Cardiac fibroblast (primary cell): ENCODE measurements around the gene PCDHA1.

Source experiments
- DNase-seq, 2 donors: peaks; one replicate each; pipeline versions ENCODE4 v3.0.0 to v3.0.0-alpha.2; 2010; ENCODE audit warnings: low read depth in 2 of 2
- H3K4me3 ChIP-seq, 2 donors: replicated peaks in 1 of 2; 1 replicate in 1 of 2; 2 replicates in 1 of 2; pipeline ENCODE4 v1.5.1; 2011; ENCODE audit warnings: low read depth in 2 of 2, low read length in 2 of 2, mild to moderate bottlenecking in 2 of 2, moderate library complexity in 1 of 2
- CTCF ChIP-seq: IDR thresholded peaks from one replicate; pipeline ENCODE4 v1.5.1; 2011; ENCODE audit warnings: low read depth, mild to moderate bottlenecking, low read length, inconsistent platforms

PCDHA1 gene

GRCh38 chr5:140855772-140856674 lies 70.1 kb downstream of the PCDHA1 start, which contains the start of gene PCDHA10:
Gene PCDHA10 (plus strand): TSS chr5:140855897. CDS start chr5:140856049, 152 bp downstream.
- peak in 1 of 2 donors; percentile 35 for DNase-seq
- no peak within 1 kb of the TSS for H3K4me3 ChIP-seq

GRCh38 chr5:140857177-140857986 lies 71.4 kb downstream of the PCDHA1 start:
- no peak for TF ChIP-seq CTCF
- H3K4me3 ChIP-seq, result no peak overlapping the region
- no peak for DNase-seq

More at GRCh38 chr5:140855772-140856674, 70.1 kb downstream of the PCDHA1 start, which contains the start of gene PCDHA10:
- peak; percentile 2 for TF ChIP-seq CTCF

- H3K4me3 ChIP-seq, result no peak overlapping the region
- no peak for DNase-seq
- TF ChIP-seq CTCF, result no peak
Measured at GRCh38 chr5:140857987-140858240, 72.0 kb downstream of the PCDHA1 start.

GRCh38 chr5:140862441-140863295 lies 76.7 kb downstream of the PCDHA1 start:
- H3K4me3 ChIP-seq, result no peak overlapping the region
- no peak for TF ChIP-seq CTCF
- DNase-seq, result no peak

GRCh38 chr5:140868721-140869554 lies 83.0 kb downstream of the PCDHA1 start, which contains the start of gene PCDHA11:
Gene PCDHA11 (plus strand): TSS chr5:140868957. CDS start chr5:140869104, 147 bp downstream.
- DNase-seq, result peak in 1 of 2 donors; percentile 10
- no peak within 1 kb of the TSS for H3K4me3 ChIP-seq
- TF ChIP-seq CTCF, result peak; percentile 20
